ENCODE measurements around the gene HARS2. TPM values are rescaled to one million over a fixed set of nuclear protein-coding genes. Genes with fewer than 3 reads are reported as not detected.
"Not testable (repeated sequence)": the region's sequence is repeated elsewhere in the genome, so short reads cannot be mapped to it uniquely, and the experiment has no call there.

Gene HARS2, protein sequence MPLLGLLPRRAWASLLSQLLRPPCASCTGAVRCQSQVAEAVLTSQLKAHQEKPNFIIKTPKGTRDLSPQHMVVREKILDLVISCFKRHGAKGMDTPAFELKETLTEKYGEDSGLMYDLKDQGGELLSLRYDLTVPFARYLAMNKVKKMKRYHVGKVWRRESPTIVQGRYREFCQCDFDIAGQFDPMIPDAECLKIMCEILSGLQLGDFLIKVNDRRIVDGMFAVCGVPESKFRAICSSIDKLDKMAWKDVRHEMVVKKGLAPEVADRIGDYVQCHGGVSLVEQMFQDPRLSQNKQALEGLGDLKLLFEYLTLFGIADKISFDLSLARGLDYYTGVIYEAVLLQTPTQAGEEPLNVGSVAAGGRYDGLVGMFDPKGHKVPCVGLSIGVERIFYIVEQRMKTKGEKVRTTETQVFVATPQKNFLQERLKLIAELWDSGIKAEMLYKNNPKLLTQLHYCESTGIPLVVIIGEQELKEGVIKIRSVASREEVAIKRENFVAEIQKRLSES
- polyA plus RNA-seq (2012; ENCODE audit: insufficient read depth, insufficient read length) = 35.4 TPM

DNA sequence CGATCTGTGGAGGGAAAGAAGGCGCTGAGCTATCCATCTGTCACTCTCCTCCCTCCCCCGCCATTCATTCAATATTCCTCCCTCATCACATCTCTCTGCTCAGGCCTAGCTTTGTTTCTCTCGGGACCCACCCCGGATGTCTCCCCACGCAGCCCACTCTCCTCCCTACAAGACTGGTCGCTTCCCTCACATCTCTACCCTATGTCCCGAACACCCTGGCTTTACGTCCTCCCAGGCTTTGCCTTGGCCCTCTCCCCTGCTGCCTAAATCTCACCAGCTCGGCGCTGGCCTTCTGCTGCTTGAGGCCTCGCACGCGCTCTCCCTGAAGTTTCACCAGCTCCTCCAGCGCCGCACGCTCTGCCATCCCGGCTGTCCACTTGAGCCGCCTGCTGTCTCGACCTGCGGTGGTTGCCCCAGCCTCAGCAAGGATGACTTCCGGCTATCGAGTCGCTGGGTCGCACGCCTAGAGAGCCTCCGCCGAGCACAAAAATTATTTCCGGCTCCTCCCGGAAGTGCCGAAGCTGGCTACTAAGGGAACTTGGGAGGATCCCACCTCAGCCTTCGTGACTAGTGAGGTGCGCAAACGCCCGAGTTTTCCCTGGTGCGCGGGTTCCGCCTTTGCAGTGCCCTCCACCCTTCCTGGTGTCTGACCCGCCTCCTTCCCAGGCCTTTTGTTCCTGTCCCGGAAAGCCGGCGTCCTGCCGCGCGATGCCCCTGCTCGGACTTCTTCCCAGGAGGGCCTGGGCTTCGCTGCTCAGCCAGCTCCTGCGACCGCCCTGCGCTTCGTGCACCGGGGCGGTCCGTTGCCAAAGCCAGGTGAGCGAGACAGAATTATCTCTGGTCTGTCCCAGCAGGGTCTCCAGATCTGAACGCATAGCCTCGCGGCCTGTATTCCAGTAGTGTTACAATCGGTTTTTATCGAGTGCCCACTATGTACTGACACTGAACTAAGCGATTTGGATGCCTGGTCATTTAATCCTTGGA lies at the start of gene HARS2, which contains the start of gene HARS1:
Gene HARS2 (plus strand): TSS at position 515 of the 984 bp plus-strand sequence. CDS start 194 bp downstream, at position 709.
Gene HARS1 (minus strand): TSS at position 430 of the 984 bp plus-strand sequence. CDS start 66 bp downstream, at position 364.
- peak; percentile 86 for DNase-seq (ENCODE audit: low read depth, low spot score)
- H3K4me3 ChIP-seq (ENCODE audit: low read length) = peak within 1 kb of the TSS; percentile 94

DNA sequence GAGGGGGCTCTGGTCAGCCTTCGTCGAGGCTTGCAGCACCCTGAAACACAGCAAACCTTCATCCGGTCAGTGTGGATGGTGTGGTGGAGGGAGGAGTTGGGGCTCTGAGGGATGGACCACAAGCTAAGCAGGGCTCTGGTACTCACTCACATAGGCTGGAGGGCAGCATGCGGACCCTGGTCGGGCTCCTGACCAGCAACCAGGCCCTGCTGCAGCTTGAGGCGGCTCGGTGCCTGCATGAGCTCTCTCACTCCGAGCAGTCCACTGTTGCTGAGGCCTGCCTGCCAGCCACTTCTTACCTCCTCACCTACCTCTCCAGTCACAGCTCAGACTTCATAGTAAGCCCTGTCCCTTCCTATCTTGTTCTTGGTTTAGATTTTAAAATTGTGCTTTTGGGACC lies 49.5 kb upstream of the HARS2 start:
- H3K4me3 ChIP-seq (ENCODE audit: low read length) = no peak overlapping the region
- DNase-seq (ENCODE audit: low read depth, low spot score) = no peak

DNA sequence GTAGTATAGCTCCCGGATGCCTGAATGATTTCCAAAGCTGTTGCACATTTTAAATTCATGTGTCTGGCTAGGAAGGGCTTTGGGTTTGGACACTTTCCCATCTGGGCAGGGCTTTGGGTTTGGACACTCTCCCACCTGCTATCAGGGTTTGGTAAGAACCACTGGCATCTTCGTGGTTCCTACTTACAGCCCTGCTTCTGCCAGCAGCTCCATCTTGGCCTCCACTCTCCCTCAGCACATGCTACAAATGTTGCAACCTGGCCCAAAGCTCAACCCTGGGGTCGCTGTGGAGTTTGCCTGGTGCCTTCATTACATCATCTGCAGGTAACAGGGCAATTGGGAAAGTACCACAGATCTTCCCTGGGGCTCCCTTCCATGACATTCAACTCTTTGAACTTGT lies 48.5 kb upstream of the HARS2 start:
- no peak for DNase-seq (ENCODE audit: low read depth, low spot score)
- no peak overlapping the region for H3K4me3 ChIP-seq (ENCODE audit: low read length)

DNA sequence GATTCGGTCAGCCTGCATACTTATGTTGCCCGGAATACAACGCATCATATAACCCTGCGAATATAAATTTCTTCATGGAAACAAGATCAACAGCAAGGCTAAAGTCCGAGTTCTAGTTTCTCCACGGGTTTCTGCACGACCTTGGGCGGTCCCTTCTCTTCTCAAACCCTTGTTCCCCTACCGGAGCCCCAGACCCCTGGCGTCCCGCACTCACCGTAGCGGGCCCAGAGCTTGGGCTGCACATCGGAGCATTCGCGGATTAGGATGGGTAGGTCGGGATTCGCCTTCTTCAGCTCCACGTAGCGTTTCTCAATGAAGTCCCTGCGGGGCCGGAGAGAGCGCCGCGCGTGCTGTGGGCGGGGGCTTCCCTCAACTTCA lies 44.2 kb upstream of the HARS2 start:
- no peak for DNase-seq (ENCODE audit: low read depth, low spot score)
- H3K4me3 ChIP-seq (ENCODE audit: low read length) = peak overlapping the region; percentile 95

DNA sequence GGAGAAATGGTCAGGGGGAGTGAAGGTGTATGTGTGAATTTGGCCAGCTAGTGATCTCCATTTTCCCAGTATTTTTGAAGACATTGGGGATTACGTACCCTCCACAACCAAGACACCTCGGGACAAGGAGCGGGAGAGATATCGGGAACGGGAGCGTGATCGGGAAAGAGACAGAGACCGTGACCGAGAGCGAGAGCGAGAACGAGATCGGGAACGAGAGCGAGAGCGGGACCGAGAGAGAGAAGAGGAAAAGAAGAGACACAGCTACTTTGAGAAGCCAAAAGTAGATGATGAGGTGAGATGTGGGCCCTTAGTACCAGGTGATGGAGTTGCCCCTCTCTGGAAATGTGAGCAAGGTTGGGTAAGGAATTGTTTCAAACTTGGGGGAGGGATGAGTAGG lies 32.4 kb upstream of the HARS2 start:
- no peak for DNase-seq (ENCODE audit: low read depth, low spot score)
- no peak overlapping the region for H3K4me3 ChIP-seq (ENCODE audit: low read length)

DNA sequence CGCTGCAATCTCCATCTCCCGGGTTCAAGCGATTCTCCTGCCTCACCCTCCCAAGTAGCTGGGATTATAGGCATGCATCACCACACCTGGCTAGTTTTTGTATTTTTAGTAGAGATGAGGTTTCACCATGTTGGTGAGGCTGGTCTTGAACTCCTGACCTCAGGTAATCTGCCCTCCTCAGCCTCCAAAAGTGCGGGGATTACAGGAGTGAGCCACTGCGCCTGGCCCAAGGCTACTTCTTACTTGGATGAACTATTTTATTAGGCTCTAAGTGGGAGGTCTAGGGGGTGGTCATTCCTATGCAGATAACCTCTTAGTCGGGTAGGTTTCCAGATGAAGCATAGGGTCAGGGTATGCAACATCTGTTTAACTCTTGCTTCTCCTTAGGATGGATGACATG lies 30.9 kb upstream of the HARS2 start:
- H3K4me3 ChIP-seq (ENCODE audit: low read length); DNase-seq (ENCODE audit: low read depth, low spot score): not testable (repeated sequence)

DNA sequence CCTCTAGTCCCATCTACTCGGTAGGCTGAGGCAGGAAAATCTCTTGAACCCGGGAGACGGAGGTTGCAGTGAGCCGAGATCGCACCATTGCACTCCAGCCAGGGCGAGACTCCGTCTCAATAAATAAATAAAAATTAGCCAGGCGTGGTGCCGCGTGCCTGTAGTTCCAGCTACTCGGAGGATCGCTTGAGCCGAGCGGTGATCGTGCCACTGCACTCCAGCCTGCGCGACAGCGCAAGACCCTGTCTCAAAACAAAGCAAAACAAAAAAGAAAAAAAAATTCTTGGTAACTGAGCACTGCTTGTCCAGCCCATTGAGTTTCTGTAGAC lies 27.3 kb upstream of the HARS2 start:
- DNase-seq (ENCODE audit: low read depth, low spot score) = no peak
- peak overlapping the region; percentile 77 for H3K4me3 ChIP-seq (ENCODE audit: low read length)

DNA sequence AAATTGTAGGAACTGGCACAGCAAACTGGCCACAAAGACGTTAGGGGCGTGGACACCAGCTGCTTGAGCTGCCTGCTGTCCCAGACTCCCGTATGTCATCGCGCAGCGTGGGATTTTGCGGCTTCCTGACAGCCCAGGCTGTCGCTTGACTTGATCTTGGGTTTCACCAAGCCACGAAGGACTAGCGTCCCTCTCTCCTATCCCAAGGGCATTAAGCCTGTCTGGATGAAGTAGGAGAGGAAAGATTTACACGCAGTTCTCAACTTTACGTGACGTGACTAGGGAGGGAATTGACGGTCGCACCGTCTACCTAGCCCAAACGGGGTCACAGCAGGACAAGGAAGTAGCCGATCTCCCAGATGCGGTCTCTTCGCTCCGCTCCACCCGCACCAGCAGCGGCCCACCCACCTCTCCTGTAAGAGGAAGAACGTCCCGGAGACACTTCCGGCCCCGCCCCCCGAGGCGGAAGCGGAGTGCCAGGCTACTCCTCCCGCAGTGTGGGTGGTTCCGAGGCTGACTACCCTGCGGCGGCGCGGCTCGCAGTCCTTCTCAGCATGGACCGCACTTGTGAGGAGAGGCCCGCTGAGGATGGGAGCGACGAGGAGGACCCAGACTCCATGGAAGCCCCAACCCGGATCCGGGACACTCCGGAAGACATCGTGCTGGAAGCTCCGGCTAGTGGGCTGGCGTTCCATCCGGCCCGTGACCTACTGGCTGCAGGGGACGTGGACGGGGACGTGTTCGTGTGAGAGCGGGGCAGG lies 26.7 kb upstream of the HARS2 start, which contains the start of gene WDR55:
Gene WDR55 (plus strand): TSS at position 546 of the 761 bp plus-strand sequence. CDS start 9 bp downstream, at position 555.
- peak within 1 kb of the TSS; percentile 77 for H3K4me3 ChIP-seq (ENCODE audit: low read length)
- DNase-seq (ENCODE audit: low read depth, low spot score) = peak; percentile 83

DNA sequence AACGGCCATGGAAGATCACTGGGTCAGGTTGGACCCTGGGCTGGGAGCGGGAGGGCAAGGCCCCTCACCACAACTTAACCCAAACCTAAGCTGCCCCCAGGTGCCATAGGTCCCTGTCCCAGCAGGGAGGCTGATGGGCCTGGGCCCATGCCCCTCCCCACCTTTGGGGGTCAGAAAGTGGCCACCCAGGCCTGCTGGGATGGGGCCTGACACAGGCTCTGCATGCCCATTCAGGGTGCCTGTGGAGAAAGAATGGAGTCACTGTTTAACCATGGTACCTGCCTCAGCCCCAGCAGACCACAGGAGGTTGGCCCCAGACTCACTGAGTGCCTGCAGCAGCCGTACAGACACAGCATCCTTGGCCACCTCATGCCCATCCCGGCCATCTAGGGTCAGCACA lies 20.2 kb upstream of the HARS2 start:
- not testable (repeated sequence) for DNase-seq (ENCODE audit: low read depth, low spot score); H3K4me3 ChIP-seq (ENCODE audit: low read length)

DNA sequence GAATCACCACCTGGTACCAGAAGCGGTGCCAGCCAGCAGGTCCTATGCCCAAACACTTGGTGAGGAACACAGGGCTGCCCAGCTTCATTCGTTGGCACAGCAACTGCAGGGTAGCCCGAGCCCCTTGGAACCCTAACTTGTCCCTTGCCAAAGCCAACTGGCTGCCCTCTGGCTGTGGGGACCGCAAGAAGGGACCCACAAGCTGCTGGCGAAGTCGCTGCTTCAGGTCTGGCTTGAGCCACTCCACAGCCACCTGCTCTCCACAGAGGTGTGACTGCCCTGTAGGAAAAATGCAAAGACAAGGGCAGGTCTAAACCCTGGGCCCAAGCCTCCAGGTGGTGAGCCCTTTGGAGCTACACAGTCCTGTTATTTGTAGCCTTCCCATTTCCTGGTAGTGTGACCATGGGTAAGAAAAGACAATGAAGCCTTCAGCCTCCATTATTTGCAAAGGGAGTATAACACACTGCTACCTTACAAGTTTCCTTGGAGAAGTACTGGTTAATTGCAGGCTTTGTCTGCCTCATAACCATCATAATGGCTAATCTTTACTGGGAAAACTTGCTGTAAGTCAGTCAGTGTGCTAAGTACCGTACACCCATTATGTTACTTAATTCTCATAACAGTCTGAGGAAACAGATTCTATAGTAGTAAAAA lies 19.7 kb upstream of the HARS2 start:
- no peak overlapping the region for H3K4me3 ChIP-seq (ENCODE audit: low read length)
- DNase-seq (ENCODE audit: low read depth, low spot score) = no peak

DNA sequence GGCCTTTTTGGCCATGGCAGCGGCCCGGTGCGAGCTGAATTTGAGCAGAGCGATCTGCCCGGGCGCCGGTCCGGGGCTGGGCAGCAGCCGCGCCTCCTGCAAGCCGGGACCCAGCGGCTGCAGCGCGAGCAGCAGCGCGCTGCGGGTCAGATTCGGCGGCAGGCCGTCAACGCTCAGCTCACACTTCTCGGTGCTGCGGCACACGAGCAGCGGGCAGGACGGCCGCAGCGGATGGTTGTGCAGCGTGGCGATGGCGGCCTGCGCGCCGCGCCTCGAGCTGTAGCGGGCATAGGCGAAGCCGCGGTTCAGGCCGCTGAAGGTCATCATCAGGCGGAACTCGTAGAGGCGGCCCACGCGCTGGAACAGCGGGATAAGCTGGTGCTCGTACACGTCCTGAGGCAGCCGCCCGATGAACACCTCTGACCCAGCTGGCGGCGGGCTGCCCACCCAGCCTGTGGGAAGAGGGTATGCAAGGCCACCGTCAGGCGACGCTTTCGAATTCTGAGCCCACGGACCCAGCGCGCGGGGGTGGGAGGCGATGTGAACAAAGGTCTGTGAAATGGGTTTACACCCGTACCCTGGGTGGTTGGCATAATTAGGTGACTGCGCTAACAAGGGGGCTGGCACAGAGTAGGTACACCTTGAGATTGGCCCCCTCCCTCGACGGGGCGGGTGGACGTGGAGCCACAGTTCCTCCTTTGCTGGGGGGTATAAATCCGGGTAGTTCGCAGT lies 18.6 kb upstream of the HARS2 start:
- no peak overlapping the region for H3K4me3 ChIP-seq (ENCODE audit: low read length)

DNA sequence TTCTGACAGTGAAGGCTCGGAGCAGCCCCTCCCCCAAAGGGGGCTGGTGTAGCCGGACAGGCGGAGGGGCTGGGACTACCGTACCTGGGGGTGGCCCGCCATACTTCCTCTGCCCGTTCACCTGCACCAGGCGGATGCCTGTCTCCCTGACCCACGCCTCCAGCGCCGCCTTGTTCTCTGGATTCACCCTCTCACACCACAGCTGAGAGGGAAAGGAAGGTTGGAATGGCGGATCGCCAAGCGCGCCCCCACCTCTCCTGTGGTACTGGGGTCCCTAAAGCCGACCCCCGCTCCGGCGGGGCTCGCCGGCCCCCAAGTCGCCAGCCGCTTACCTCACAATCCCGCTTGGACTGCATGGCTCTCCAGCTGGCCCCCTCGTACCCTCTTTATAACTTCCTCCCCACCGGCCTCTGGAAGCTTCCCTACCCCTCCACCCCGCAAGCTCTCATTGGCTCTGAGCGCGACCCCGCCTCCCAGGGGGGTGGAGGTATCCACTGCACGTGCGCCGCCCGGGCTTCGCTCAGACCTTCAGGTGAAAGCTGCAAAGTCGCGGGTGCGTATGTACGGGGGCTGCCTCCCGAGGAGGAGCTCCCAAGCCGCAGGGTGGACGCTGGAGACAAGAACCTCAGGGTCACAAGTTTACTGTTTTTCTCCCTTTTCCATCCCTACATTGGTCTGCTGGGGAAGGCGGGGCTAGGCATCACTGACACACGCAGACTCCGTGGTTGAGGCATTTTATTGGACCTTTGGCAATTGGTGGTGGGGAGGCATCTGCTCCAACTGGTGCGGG lies 17.9 kb upstream of the HARS2 start, which contains the start of gene DND1:
Gene DND1 (minus strand): TSS at position 390 of the 790 bp plus-strand sequence. CDS start 34 bp downstream, at position 356.
- no peak within 1 kb of the TSS for H3K4me3 ChIP-seq (ENCODE audit: low read length)

More for the DNA sequence above, 18.6 kb upstream of the HARS2 start:
- DNase-seq (ENCODE audit: low read depth, low spot score) = no peak

DNA sequence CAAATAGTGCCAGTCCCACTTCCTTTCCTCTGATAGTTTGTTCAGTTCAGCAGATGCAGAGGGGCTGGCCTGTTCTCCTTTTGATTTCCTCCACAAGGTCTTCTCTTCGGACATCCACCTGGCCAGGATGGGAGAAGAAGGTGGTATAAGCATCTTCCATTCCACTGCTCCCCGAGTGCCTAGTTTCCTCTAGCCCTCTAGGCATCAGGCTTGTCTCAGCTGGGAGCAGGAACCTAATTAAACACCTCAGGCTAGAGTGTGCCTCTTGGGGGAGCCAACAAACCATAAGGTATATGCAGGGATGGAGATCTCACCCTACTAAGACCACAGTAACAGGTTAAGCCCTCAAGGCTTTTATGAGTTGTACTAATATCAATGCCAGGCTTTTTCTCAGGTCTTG lies 17.0 kb upstream of the HARS2 start:
- H3K4me3 ChIP-seq (ENCODE audit: low read length) = no peak overlapping the region
- DNase-seq (ENCODE audit: low read depth, low spot score) = no peak

More for the DNA sequence above, 17.9 kb upstream of the HARS2 start, which contains the start of gene DND1:
- DNase-seq (ENCODE audit: low read depth, low spot score) = no peak

DNA sequence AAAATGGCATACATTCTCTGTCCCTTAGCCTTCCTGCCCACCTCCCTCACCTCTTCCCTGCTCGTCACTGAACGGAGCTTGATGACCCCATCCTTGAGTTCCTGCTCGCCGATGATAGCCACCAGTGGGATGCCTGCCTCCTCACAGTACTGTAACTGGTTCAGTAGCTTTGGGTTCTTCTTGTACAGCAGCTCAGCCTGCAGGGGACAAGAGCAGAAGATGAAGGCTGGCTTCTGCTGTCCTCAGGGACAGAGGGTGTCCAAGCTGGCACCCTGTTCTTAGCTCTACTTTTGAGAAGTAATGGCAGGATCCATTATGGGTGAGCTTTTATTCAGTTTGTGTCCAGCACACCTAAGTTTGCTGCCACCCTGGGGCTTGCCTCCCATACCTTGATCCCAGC lies 16.6 kb upstream of the HARS2 start:
- H3K4me3 ChIP-seq (ENCODE audit: low read length) = no peak overlapping the region
- no peak for DNase-seq (ENCODE audit: low read depth, low spot score)

DNA sequence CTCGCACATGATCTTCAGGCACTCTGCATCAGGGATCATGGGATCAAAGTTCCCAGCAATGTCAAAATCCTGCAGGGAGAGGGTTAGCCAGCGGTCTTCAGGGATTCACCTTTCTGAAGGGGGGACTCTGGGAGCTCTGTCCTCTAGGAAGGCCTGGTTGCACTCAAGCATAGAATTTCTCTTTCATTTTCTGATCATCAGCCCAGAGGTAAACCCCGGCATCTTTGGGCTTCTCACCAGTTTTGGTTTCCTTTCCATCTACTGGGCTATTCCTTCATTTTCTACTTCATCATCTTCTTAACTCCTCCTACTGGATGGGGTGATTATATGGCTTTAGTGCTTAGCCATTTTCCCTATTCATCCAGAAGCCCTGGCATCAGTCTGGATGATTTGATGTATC lies 13.3 kb upstream of the HARS2 start:
- DNase-seq (ENCODE audit: low read depth, low spot score) = no peak
- no peak overlapping the region for H3K4me3 ChIP-seq (ENCODE audit: low read length)

DNA sequence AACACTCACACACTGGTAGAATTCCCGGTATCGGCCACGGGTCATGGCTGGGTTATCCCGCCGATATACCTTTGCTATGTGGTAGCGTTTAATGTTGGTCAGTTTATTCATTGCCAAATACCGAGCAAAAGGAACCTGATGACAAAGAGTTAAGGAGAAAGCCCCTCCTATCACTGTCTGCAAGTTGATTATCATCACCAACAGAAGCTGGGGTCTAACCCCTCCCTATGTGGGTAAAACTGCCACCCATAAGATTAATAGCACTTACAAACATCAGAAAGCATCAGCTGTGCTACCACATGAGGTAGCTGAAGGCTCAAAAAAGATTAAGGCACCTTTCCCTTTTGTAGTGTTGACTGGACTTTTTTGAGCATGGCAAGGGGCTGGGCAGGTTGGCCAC lies 12.3 kb upstream of the HARS2 start:
- DNase-seq (ENCODE audit: low read depth, low spot score) = no peak

More for the DNA sequence above, 12.3 kb upstream of the HARS2 start:
- H3K4me3 ChIP-seq (ENCODE audit: low read length) = no peak overlapping the region

Measured in Jurkat, Clone E6-1 (cell line).